ENCODE results near the gene TTC9B.

Gene TTC9B

GRCh38 chr19:40217934-40218890 is at the start of gene TTC9B:
TTC9B (minus strand) TSS chr19:40218384; CDS start chr19:40218381, 3 bp downstream.
- DNase-seq = no peak

GRCh38 chr19:40267601-40267997 is 49.4 kb upstream of the TTC9B start:
- no peak for DNase-seq

GRCh38 chr19:40266912-40267600 is 48.9 kb upstream of the TTC9B start:
- DNase-seq = no peak

GRCh38 chr19:40266119-40266518 is 47.9 kb upstream of the TTC9B start:
- DNase-seq = peak; percentile 87

GRCh38 chr19:40265763-40266099 is 47.5 kb upstream of the TTC9B start:
- DNase-seq = no peak

- DNase-seq = no peak
Observed at GRCh38 chr19:40265055-40265762, 47.0 kb upstream of the TTC9B start.

GRCh38 chr19:40264314-40265054 is 46.3 kb upstream of the TTC9B start:
- no peak for DNase-seq

GRCh38 chr19:40263440-40264313 is 45.5 kb upstream of the TTC9B start:
- no peak for DNase-seq

- peak; percentile 7 for DNase-seq
Observed at GRCh38 chr19:40262422-40262821, 44.2 kb upstream of the TTC9B start.

GRCh38 chr19:40261631-40262030 is 43.4 kb upstream of the TTC9B start:
- DNase-seq = no peak

- no peak for DNase-seq
Observed at GRCh38 chr19:40257096-40257517, 38.9 kb upstream of the TTC9B start.

- no peak for DNase-seq
Observed at GRCh38 chr19:40256512-40256911, 38.3 kb upstream of the TTC9B start.

GRCh38 chr19:40255619-40256166 is 37.5 kb upstream of the TTC9B start:
- DNase-seq = no peak

GRCh38 chr19:40254714-40255418 is 36.7 kb upstream of the TTC9B start:
- DNase-seq = no peak

GRCh38 chr19:40253611-40254092 is 35.5 kb upstream of the TTC9B start:
- no peak for DNase-seq

GRCh38 chr19:40252395-40252794 is 34.2 kb upstream of the TTC9B start:
- no peak for DNase-seq

GRCh38 chr19:40251991-40252390 is 33.8 kb upstream of the TTC9B start:
- DNase-seq = no peak

GRCh38 chr19:40251244-40251643 is 33.1 kb upstream of the TTC9B start:
- DNase-seq = no peak

- DNase-seq = no peak
Observed at GRCh38 chr19:40249781-40250180, 31.6 kb upstream of the TTC9B start.

GRCh38 chr19:40249201-40249600 is 31.0 kb upstream of the TTC9B start:
- no peak for DNase-seq

All from NCI-H524 treated with DMSO at 0.1 percent for 48 hours (cell line).